RWPE1 (cell line): Measurements from ENCODE around the gene VPS25.
"Not testable (repeated sequence)": the region's sequence is repeated elsewhere in the genome, so short reads cannot be mapped to it uniquely, and the experiment has no call there.

Experiments used
- CTCF ChIA-PET: fragments of 350-600 bp; sonication (Branson Sonifier 250); formaldehyde crosslinking; extraction: SDS; loops from one replicate; lab custom pipeline; 2021; lab: Yijun Ruan, JAX
- POLR2A ChIA-PET: fragments of 400-600 bp; formaldehyde crosslinking; extraction: SDS; loops from one replicate; lab custom pipeline; 2020; ENCODE audit warnings: antibody characterized with exemption; ENCODE audit not compliant: low non-redundant PET; lab: Yijun Ruan, JAX
- DNase-seq: peaks from one replicate; pipeline ENCODE4 v3.0.0; 2012; ENCODE audit warnings: low spot score
- H3K27ac ChIP-seq: fragments of 450-650 bp; 2 replicates; pipeline ENCODE4 v1.5.1; 2017
- TF ChIP-seq, protein P1 (sequence below): fragments of 450-650 bp; conservative IDR thresholded peaks from 2 replicates; pipeline ENCODE4 v1.5.1; 2017; ENCODE audit warnings: low read depth, mild to moderate bottlenecking

VPS25 gene

DNA sequence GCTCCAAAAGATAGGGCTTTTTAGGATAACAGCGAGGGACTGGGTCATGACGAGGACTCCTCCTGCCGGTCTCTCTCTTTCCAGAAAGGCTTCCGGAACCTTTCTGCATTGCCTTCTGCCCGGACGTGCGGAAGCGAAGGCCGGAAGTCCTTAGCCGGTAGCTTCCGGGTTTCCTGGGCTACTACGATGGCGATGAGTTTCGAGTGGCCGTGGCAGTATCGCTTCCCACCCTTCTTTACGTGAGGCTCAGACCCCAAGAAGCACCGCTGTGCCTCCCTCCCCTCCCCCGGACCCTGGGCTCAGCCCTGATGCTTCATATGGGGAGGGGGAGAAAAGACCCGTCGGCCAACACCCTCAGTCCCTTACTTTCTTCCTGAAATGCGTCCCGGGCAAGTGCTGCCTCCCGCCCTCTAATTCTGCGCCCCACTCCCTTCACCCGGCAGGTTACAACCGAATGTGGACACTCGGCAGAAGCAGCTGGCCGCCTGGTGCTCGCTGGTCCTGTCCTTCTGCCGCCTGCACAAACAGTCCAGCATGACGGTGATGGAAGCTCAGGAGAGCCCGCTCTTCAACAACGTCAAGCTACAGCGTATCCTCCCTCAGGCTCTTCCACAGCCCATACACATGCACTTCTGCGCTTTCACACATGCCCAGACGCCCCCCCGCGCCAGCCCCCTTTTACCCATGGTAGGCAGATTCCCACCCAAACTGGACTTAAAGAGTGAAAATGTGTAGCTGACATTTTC, at the start of gene VPS25:
TSS of gene VPS25 (plus strand) at position 160 of the 746 bp plus-strand sequence. CDS start at position 187, 27 bp downstream.
- ChIA-PET CTCF (interaction anchor here (0.5 to 1.4 kb wide), 4 partner anchors 10 to 1482 kb away, joined by 3 to 7 read pairs (median 4); no protein-coding TSS in a partner anchor), POLR2A (interaction anchor here (0.6 to 1.4 kb wide), 3 partner anchors 25 to 470 kb away, joined by 3 to 6 read pairs (median 3); partner anchors contain the start of genes BECN1 and COA3)
- TF ChIP-seq, protein P1, sequence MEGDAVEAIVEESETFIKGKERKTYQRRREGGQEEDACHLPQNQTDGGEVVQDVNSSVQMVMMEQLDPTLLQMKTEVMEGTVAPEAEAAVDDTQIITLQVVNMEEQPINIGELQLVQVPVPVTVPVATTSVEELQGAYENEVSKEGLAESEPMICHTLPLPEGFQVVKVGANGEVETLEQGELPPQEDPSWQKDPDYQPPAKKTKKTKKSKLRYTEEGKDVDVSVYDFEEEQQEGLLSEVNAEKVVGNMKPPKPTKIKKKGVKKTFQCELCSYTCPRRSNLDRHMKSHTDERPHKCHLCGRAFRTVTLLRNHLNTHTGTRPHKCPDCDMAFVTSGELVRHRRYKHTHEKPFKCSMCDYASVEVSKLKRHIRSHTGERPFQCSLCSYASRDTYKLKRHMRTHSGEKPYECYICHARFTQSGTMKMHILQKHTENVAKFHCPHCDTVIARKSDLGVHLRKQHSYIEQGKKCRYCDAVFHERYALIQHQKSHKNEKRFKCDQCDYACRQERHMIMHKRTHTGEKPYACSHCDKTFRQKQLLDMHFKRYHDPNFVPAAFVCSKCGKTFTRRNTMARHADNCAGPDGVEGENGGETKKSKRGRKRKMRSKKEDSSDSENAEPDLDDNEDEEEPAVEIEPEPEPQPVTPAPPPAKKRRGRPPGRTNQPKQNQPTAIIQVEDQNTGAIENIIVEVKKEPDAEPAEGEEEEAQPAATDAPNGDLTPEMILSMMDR, result no peak
- peak; percentile 79 for DNase-seq
- H3K27ac ChIP-seq, result peak within 1 kb of the TSS; percentile 83

DNA sequence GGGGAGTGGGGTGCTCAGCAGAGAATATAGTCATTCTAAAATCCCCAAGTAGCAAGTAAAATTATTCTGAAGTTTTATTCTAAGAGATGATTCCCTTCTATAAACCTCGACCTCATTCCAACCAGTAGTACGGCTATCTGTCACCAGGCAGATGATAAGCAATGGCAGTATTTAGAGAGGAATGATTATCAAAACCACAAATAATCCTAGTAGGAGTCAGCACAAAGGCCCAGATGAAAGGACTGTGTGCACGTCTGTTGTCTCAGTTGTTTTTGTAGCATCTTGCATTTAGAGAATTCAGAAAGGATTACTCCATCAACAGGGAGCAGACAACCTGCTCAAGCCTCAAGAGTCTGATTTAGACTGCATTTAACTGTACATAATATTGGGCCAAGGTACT, 49.6 kb upstream of the VPS25 start:
- H3K27ac ChIP-seq, result no peak overlapping the region
- ChIA-PET POLR2A (no interaction called here), CTCF (interaction anchor here (1.8 kb wide), 1 partner anchor 40 kb away, joined by 7 read pairs; no protein-coding TSS in a partner anchor)
- TF ChIP-seq, protein P1, result no peak
- DNase-seq, result no peak

DNA sequence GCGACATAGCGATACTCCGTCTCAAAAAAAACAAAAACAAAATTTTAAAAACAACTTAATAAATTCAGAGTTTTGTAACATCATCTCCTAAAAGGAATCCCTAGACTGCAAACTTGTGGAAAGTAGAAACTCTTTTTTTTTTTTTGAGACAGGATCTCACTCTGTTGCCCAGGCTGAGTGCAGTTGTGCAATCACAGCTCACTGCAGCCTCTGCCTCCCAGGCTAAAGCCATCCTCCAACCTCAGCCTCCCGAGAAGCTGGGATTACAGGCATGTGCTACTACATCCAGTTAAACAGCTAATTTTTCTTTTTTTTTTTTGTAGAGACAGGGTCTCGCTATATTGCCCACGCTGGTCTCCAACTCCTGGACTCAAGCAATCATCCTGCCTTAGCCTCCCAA, 48.1 kb upstream of the VPS25 start:
- CTCF ChIA-PET, result interaction anchor here (0.7 to 1.8 kb wide), 3 partner anchors 39 to 211 kb away, joined by 4 to 7 read pairs (median 5); partner anchors contain the start of gene PSMC3IP
- DNase-seq, result no peak

DNA sequence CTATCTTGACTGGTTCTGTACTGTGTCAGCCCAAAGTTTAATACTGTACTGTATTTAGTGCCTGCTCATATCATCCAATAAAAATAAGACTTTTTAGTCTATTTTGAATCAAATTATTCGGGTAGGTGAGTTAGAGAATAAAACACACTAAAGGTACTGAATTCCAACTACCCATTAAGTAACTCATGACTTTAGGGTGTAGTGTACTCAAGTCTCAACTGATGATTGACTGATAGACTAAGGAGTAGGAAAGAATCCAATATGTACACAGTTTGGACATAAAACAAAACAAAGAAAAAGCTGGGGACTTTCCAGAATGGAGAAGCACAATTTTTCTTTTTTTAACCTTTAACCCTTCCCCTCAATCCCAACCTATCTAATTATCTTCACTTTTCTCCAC, 32.5 kb upstream of the VPS25 start:
- no peak overlapping the region for H3K27ac ChIP-seq
- POLR2A ChIA-PET, result interaction anchor here (0.6 kb wide), 1 partner anchor 181 kb away, joined by 3 read pairs; no protein-coding TSS in a partner anchor
- TF ChIP-seq, protein P1, result no peak
- DNase-seq, result no peak
- CTCF ChIA-PET, result no interaction called here

More for the DNA sequence above, 48.1 kb upstream of the VPS25 start:
- no peak overlapping the region for H3K27ac ChIP-seq
- TF ChIP-seq, protein P1, result no peak
- POLR2A ChIA-PET, result interaction anchor here (0.7 kb wide), 3 partner anchors 19 to 619 kb away, joined by 3 to 7 read pairs (median 3); no protein-coding TSS in a partner anchor

DNA sequence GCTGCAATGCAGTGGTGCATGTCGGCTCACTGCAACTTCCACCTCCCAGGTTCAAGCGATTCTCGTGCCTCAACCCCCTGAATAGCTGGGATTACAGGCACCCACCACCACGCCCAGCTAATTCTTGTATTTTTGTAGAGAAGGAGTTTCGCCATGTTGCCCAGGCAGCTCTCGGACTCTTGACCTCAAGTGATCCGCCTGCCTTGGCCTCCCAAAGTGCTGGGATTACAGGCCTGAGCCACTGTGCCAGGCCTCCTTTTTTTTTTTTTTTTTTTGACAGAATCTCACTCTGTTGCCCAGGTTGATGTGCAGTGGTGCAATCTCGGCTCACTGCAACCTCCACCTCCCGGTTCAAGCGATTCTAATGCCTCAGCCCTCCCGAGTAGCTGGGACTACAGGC, 30.3 kb upstream of the VPS25 start:
- H3K27ac ChIP-seq, result peak overlapping the region; percentile 86
- POLR2A ChIA-PET, DNase-seq, CTCF ChIA-PET: not testable (repeated sequence)

DNA sequence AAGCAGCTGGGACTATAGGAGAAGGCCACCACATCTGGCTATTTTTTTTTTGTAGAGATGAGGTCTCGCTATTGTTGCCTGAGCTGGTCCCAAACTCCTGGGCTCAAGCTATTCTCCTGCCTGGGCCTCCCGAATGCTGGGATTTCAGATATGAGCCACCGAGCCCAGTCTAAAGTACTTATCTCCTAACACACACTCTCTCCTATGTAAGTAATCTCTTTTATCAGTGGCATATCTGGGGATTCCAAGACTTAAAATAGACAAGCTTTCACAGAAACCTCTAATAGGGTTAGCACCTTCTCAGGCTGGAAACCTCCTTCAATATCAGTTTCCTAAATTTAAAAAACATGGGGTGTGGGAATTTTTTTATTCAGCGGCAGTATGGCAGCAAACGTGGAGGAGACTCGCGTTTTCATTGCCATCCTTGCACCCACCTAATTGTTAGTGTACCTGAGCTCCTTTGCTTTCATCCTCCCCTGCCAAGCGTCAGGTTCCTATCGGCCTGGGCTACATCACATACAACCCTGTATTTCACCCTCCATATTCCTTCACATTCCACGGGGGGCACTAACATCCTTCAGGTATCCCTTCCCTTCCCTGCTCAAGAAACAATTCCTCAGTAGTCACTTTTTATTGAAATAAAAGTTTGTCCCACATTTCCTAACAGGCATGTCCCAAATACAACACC, 29.5 kb upstream of the VPS25 start:
- peak overlapping the region; percentile 86 for H3K27ac ChIP-seq
- TF ChIP-seq, protein P1, result no peak
- peak; percentile 47 for DNase-seq
- ChIA-PET CTCF (no interaction called here), POLR2A (interaction anchor here (0.6 kb wide), 1 partner anchor 18 kb away, joined by 7 read pairs; no protein-coding TSS in a partner anchor)
